ENCODE data around the gene RGP1. TPM values are rescaled to one million over a fixed set of nuclear protein-coding genes. Genes with fewer than 3 reads are reported as not detected.

RGP1 gene
- total and polyA plus RNA-seq, 10 donors: 2.2 to 29.2 (median 21.2) TPM

DNA sequence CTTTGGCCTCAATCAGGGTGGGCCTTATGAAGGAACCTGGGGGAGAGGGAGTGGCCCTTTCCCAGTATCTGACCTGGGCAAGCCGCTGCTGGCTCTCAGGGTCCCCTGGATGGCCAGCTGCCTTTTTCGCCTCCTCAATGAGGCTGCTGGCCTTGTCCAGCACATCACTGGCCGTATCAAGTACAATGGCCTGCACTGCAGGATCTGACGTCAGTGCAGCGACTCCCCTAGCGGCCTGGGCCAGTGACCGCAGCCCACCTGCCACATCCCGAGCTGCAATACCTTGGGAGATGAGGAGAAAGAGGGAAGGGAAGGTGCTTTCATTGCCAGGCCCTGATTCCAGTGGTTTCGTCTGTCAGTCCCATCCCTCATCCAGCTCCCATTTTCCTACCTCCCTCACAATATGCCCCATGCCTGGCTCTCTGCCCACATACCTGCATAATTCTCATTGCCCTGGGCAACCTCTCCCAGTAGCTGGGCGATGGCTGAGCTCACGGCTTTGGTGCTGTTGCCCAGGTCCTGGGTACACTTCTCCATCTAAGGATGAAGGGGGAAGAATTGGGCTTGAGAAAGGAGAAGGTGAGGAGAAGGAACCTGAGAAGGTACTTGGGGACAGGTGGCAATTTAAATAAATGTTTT, 36.2 kb upstream of the RGP1 start:
- no peak for DNase-seq

DNA sequence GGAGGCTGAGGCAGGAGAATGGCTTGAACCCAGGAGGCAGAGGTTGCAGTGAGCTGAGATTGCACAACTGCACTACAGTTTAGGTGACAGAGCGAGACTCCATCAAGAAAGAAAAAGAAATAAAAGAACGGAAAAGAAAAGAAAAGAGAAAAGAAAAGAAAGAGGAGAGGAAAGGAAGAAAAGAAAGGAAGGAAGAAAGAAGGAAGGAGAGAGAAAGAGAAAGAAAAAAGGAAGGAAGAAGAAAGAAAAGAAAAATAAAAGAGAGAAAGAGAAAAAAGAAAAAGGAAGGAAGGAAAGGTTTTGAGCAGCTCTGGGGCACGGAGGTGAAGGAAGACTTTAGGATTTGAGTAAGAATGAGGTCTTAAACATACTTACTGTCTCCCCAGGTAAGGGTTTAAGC, 35.5 kb upstream of the RGP1 start:
- TF ChIP-seq POLR2A (IDR thresholded peaks at IDR 0.05) (no peak), POLR2AphosphoS5 (IDR thresholded peaks at IDR 0.05) (no peak)
- TF ChIP-seq, protein P1, sequence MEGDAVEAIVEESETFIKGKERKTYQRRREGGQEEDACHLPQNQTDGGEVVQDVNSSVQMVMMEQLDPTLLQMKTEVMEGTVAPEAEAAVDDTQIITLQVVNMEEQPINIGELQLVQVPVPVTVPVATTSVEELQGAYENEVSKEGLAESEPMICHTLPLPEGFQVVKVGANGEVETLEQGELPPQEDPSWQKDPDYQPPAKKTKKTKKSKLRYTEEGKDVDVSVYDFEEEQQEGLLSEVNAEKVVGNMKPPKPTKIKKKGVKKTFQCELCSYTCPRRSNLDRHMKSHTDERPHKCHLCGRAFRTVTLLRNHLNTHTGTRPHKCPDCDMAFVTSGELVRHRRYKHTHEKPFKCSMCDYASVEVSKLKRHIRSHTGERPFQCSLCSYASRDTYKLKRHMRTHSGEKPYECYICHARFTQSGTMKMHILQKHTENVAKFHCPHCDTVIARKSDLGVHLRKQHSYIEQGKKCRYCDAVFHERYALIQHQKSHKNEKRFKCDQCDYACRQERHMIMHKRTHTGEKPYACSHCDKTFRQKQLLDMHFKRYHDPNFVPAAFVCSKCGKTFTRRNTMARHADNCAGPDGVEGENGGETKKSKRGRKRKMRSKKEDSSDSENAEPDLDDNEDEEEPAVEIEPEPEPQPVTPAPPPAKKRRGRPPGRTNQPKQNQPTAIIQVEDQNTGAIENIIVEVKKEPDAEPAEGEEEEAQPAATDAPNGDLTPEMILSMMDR (IDR thresholded peaks at IDR 0.05 in 8 of 11, conservative IDR thresholded peaks at IDR 0.05 in 3 of 11): no peak
- peaks cover 0 to 7% (median under 1%) of the 10 kb centered on the region in 6 donors for H3K4me1 ChIP-seq
- H3K9me3 ChIP-seq: no peaks in the 10 kb centered on the region
- intact Hi-C loops (cut with DNase I; ENCODE audit: low total_unique reads): no loop called here
- H3K27me3 ChIP-seq (replicated peaks in 1 of 7): no peaks in the 10 kb centered on the region
- DNase-seq: no peak
- WGBS, 5 donors: 80 to 91% (median 87%) methylated on average over 3 of the region's 3 CpGs
- H3K36me3 ChIP-seq: peaks cover 18 to 100% (median 100%) of the 10 kb centered on the region in 6 donors
- H3K4me3 ChIP-seq: no peak overlapping the region
- peak overlapping the region in 2 of 8 donors; percentile 7 to 42 for H3K27ac ChIP-seq

More for the DNA sequence above, 36.2 kb upstream of the RGP1 start:
- Histone ChIP-seq H3K27ac (peak overlapping the region in 1 of 8 donors; percentile 24), H3K4me1 (peaks cover 0 to 6% (median 0%) of the 10 kb centered on the region in 6 donors), H3K27me3 (replicated peaks in 1 of 7) (no peaks in the 10 kb centered on the region), H3K36me3 (peaks cover 22 to 100% (median 100%) of the 10 kb centered on the region in 6 donors), H3K9me3 (no peaks in the 10 kb centered on the region), H3K4me3 (no peak overlapping the region)
- intact Hi-C loops (cut with DNase I; ENCODE audit: low total_unique reads): no loop called here
- TF ChIP-seq POLR2AphosphoS5 (IDR thresholded peaks at IDR 0.05) (peak in 2 of 3 donors; percentile 6 to 54), POLR2A (IDR thresholded peaks at IDR 0.05) (no peak)
- TF ChIP-seq, protein P1 (IDR thresholded peaks at IDR 0.05 in 8 of 11, conservative IDR thresholded peaks at IDR 0.05 in 3 of 11): no peak
- 88 to 94% (median 91%) methylated on average over 11 of the region's 11 CpGs for WGBS, 5 donors

DNA sequence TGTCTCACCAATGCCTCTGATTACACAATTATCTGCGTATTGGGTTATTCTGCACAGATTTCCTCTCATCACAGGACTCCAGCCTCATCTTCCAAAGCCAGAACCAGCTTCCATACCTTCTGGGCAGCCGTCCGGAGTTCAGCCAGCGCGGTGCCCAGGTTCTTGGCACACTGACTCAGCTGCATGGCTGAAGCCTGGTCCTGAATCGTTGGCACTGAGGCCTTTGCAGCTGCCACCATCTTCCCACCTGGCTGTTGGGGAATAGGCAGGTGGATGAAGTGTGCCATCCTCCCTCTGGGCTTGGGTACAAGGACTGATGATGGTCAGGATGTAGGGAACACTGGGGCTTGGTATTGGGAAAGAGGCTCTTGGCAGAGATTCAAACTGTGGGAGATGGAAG, 35.0 kb upstream of the RGP1 start:
- DNase-seq: no peak
- TF ChIP-seq POLR2AphosphoS5 (IDR thresholded peaks at IDR 0.05): no peak
- no peak for TF ChIP-seq POLR2A (IDR thresholded peaks at IDR 0.05)
- TF ChIP-seq, protein P1 (IDR thresholded peaks at IDR 0.05 in 8 of 11, conservative IDR thresholded peaks at IDR 0.05 in 3 of 11): no peak
- WGBS, 5 donors: 90 to 96% (median 93%) methylated on average over 6 of the region's 6 CpGs
- Histone ChIP-seq H3K9me3 (no peaks in the 10 kb centered on the region), H3K4me1 (peaks cover 0 to 13% (median 5%) of the 10 kb centered on the region in 6 donors), H3K27me3 (replicated peaks in 1 of 7) (no peaks in the 10 kb centered on the region), H3K36me3 (peaks cover 14 to 100% (median 100%) of the 10 kb centered on the region in 6 donors), H3K4me3 (no peak overlapping the region), H3K27ac (peak overlapping the region in 2 of 8 donors; percentile 7 to 42)
- intact Hi-C loops (cut with DNase I; ENCODE audit: low total_unique reads): no loop called here

DNA sequence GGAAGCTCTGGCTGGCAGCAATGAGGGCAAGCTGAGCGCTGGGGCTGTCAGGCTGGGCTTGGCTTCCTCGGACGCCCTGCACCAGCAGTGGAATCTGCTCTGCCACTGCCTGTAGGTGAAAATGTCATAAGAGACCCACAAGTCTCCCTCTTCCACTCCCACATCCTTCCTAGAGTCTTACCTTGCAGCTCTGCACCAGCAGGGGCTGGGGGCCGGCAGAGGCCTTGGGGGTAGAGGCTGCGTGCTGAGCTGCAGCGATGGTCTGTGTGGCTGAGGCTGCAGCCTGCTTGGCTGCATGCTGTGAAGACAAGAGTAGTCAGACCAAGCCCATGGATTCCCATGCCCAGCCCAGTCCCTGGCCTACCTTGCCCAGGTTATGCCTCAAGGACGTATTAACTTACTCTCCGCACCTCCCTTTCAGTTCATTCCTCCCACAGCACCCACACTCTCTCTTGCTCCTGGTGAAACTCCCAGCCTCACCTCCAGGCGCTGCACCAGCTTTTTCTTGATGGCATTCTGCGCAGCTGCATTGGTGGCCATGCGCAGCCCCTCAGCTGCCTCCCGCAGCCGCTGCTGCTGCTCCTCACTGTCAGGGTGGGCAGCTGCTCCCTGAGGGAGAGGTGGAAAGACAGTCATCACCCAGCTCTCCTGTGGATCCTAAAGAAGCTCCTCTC, 34.4 kb upstream of the RGP1 start:
- Histone ChIP-seq H3K4me1 (peaks cover 0 to 19% (median 7%) of the 10 kb centered on the region in 6 donors), H3K9me3 (no peaks in the 10 kb centered on the region), H3K27ac (peak overlapping the region in 2 of 8 donors; percentile 31 to 42), H3K36me3 (peaks cover 14 to 100% (median 100%) of the 10 kb centered on the region in 6 donors), H3K4me3 (no peak overlapping the region), H3K27me3 (replicated peaks in 1 of 7) (no peaks in the 10 kb centered on the region)
- intact Hi-C loops (cut with DNase I; ENCODE audit: low total_unique reads): no loop called here
- peak; percentile 36 to 73 (median 37) for TF ChIP-seq POLR2AphosphoS5 (IDR thresholded peaks at IDR 0.05)
- TF ChIP-seq, protein P1 (IDR thresholded peaks at IDR 0.05 in 8 of 11, conservative IDR thresholded peaks at IDR 0.05 in 3 of 11): no peak
- 89 to 96% (median 93%) methylated on average over 13 of the region's 13 CpGs for WGBS, 5 donors
- no peak for DNase-seq
